Transverse colon (tissue), 4 donors: ENCODE results near the gene C2orf42. TPM values are rescaled to one million over a fixed set of nuclear protein-coding genes. Genes with fewer than 3 reads are reported as not detected.

Experiments used
- DNase-seq: peaks from one replicate; pipeline ENCODE4 v3.0.0-alpha.2; 2019
- H3K27ac ChIP-seq, 4 donors: fragments of 200-600 bp; sonication (generic); 2 replicates each; pipeline ENCODE4 v1.5.1; 2016 to 2018; ENCODE audit warnings: inconsistent platforms in 4 of 4
- H3K27me3 ChIP-seq: fragments of 200-600 bp; sonication (generic); 2 replicates; pipeline ENCODE4 v1.5.1; 2017; ENCODE audit warnings: inconsistent platforms
- H3K36me3 ChIP-seq, 4 donors: fragments of 200-600 bp; sonication (generic); 2 replicates each; pipeline ENCODE4 v1.5.1; 2017 to 2019; ENCODE audit warnings: inconsistent platforms in 4 of 4
- H3K4me1 ChIP-seq, 4 donors: fragments of 200-600 bp; sonication (generic); 2 replicates each; pipeline ENCODE4 v1.5.1; 2017 to 2020; ENCODE audit warnings: inconsistent platforms in 4 of 4
- H3K4me3 ChIP-seq, 4 donors: fragments of 200-600 bp; sonication (generic); 1 replicate in 1 of 4; 2 replicates in 3 of 4; pipeline versions ENCODE4 v1.5.1 to v1.6.1; 2017 to 2019; ENCODE audit warnings: inconsistent platforms in 4 of 4
- H3K9me3 ChIP-seq, 2 donors: fragments of 200-600 bp; sonication (generic); 2 replicates each; pipeline ENCODE4 v1.5.1; 2017 to 2019; ENCODE audit warnings: inconsistent platforms in 2 of 2
- CTCF ChIP-seq, 5 experiments: fragments of 200-600 bp in 3 of 5; fragments of 450-650 bp in 2 of 5; sonication (generic) in 3 of 5; IDR thresholded peaks; 1 replicate in 2 of 5; 2 replicates in 3 of 5; pipeline ENCODE4 v1.5.1; 2016 to 2017; ENCODE audit warnings: antibody characterized with exemption in 5 of 5, inconsistent platforms in 3 of 5, mild to moderate bottlenecking in 2 of 5, moderate library complexity in 1 of 5
- EP300 ChIP-seq: sonication (generic); formaldehyde crosslinking; IDR thresholded peaks from one replicate; pipeline ENCODE4 v1.6.1; 2017; ENCODE audit warnings: antibody characterized with exemption, low read depth
- POLR2A ChIP-seq: fragments of 450-650 bp; IDR thresholded peaks from one replicate; pipeline ENCODE4 v1.6.1; 2016; ENCODE audit warnings: antibody characterized with exemption, mild to moderate bottlenecking, moderate library complexity
- POLR2AphosphoS5 ChIP-seq, 3 donors: sonication (generic); formaldehyde crosslinking; IDR thresholded peaks; one replicate each; pipeline ENCODE4 v1.6.1; 2016; ENCODE audit warnings: antibody characterized with exemption in 3 of 3
- WGBS, 2 donors: methylation state at CpG; one replicate each; pipeline ENCODE4 v1.1.5; 2018; ENCODE audit warnings: low coverage in 1 of 2; 5-methylcytosine and 5-hydroxymethylcytosine counted together
- in situ Hi-C, 4 donors: fragments of 200-750 bp; cut with MboI; loops; one replicate each; pipeline versions ENCODE4 v1.15.0 to v1.15.1; 2017; ENCODE audit warnings: low sequenced_read_pairs in 3 of 4, low pct_ligation_motif_present in 1 of 4, low pct_unique_long_range_greater_than_20kb in 1 of 4
- intact Hi-C: fragments of 100-400 bp; cut with DNase I; formaldehyde crosslinking; loops from one replicate; pipeline ENCODE4 v1.15.1; 2023; ENCODE audit warnings: low total_unique reads
- total RNA-seq, 4 donors: library from RNA; depleted of rRNA; stranded (reverse); fragments of >200 nt; gene quantifications; one replicate each; pipeline ENCODE4 v1.1.0, GENCODE V29; 2016

The C2orf42 gene
- total RNA-seq, 4 donors from 2014 or later = 2.2 to 14.0 (median 11.1) TPM

- intact Hi-C loops = no loop called here
- 96 to 100% methylated on average over 1 to 3 of the region's 3 CpGs for WGBS, 2 donors
- H3K4me3 ChIP-seq = no peak overlapping the region
Observed at GRCh38 chr2:70201225-70201768, 10.5 kb upstream of the C2orf42 start.

GRCh38 chr2:70199320-70199864 is 8.6 kb upstream of the C2orf42 start:
- no peak overlapping the region for H3K4me3 ChIP-seq
- no peak for DNase-seq
- 76 to 93% methylated on average over 2 to 4 of the region's 4 CpGs for WGBS, 2 donors
- TF ChIP-seq EP300 = no peak
- no peak for TF ChIP-seq CTCF (IDR thresholded peaks at IDR 0.05)
- TF ChIP-seq POLR2AphosphoS5 (IDR thresholded peaks at IDR 0.05) = no peak
- no peak for TF ChIP-seq POLR2A
- H3K36me3 ChIP-seq = no peaks in the 10 kb centered on the region
- intact Hi-C loops (no loop called here), in situ Hi-C loops (no loop called here)
- no peaks in the 10 kb centered on the region for H3K4me1 ChIP-seq
- H3K9me3 ChIP-seq = no peaks in the 10 kb centered on the region
- H3K27ac ChIP-seq = no peak overlapping the region
- H3K27me3 ChIP-seq = no peaks in the 10 kb centered on the region

More at GRCh38 chr2:70201225-70201768, 10.5 kb upstream of the C2orf42 start:
- no peaks in the 10 kb centered on the region for H3K27me3 ChIP-seq
- no peaks in the 10 kb centered on the region for H3K9me3 ChIP-seq
- H3K27ac ChIP-seq = no peak overlapping the region
- no peak for DNase-seq
- no peaks in the 10 kb centered on the region for H3K4me1 ChIP-seq
- TF ChIP-seq POLR2AphosphoS5 (IDR thresholded peaks at IDR 0.05) (no peak), EP300 (no peak), POLR2A (no peak), CTCF (IDR thresholded peaks at IDR 0.05) (no peak)
- no peaks in the 10 kb centered on the region for H3K36me3 ChIP-seq
- in situ Hi-C loops = no loop called here

GRCh38 chr2:70192516-70192915 is 1.7 kb upstream of the C2orf42 start:
- Histone ChIP-seq H3K27ac (no peak overlapping the region), H3K4me1 (peaks cover 0 to 12% (median 4%) of the 10 kb centered on the region in 4 donors), H3K27me3 (no peaks in the 10 kb centered on the region), H3K4me3 (no peak overlapping the region), H3K36me3 (no peaks in the 10 kb centered on the region), H3K9me3 (no peaks in the 10 kb centered on the region)
- no peak for DNase-seq
- in situ Hi-C loops = no loop called here
- no peak for TF ChIP-seq EP300
- no peak for TF ChIP-seq CTCF (IDR thresholded peaks at IDR 0.05)
- no peak for TF ChIP-seq POLR2AphosphoS5 (IDR thresholded peaks at IDR 0.05)
- no peak for TF ChIP-seq POLR2A
- 44 to 77% methylated on average over 2 to 5 of the region's 5 CpGs for WGBS, 2 donors
- intact Hi-C loops = no loop called here

GRCh38 chr2:70191244-70191735 is 471 bp upstream of the C2orf42 start:
- 70 to 77% methylated on average over 5 to 13 of the region's 13 CpGs for WGBS, 2 donors
- intact Hi-C loops = no loop called here
- Histone ChIP-seq H3K4me3 (peak overlapping the region in 3 of 4 donors; percentile 58 to 77 (median 72)), H3K27ac (peak overlapping the region; percentile 91 to 97 (median 95)), H3K27me3 (no peaks in the 10 kb centered on the region), H3K4me1 (peaks cover 0 to 12% (median 4%) of the 10 kb centered on the region in 4 donors), H3K9me3 (no peaks in the 10 kb centered on the region), H3K36me3 (no peaks in the 10 kb centered on the region)
- TF ChIP-seq CTCF (IDR thresholded peaks at IDR 0.05) (no peak), EP300 (no peak), POLR2AphosphoS5 (IDR thresholded peaks at IDR 0.05) (no peak), POLR2A (no peak)
- DNase-seq = no peak
- in situ Hi-C loops = no loop called here
